ENCODE measurements around the gene AOPEP.

GRCh38 chr9:94946256-94946655 lies 219.8 kb downstream of the AOPEP start:
- TF ChIP-seq CTCF (IDR thresholded peaks at IDR 0.05) (no peak), POLR2A (IDR thresholded peaks at IDR 0.05) (no peak), POLR2AphosphoS5 (IDR thresholded peaks at IDR 0.05) (no peak), EP300 (IDR thresholded peaks at IDR 0.05) (no peak)

Measured in gastroesophageal sphincter (tissue), 3 donors.